Left ventricle myocardium superior (tissue), 1 donor: ENCODE measurements around the gene ITPR2. TPM values are rescaled to one million over a fixed set of nuclear protein-coding genes. Genes with fewer than 3 reads are reported as not detected.
A peak's percentile ranks its signal among the peaks of the same experiment; 100 is the strongest.

ENCODE experiments used
- ATAC-seq: fragments of 200-7000 bp; cut with Tn5 transposase; one replicate; pipeline ENCODE4 v1.9.1; 2020; ENCODE audit warnings: mild to moderate bottlenecking, moderate library complexity
- DNase-seq: peaks from one replicate; pipeline ENCODE4 v3.0.0-alpha.2; 2020
- intact Hi-C: fragments of 100-400 bp; cut with micrococcal nuclease; formaldehyde crosslinking; loops from one replicate; pipeline ENCODE4 v1.11.0; 2022
- total RNA-seq: library from RNA; stranded (reverse); fragmentation: NEBNext Ultra II Directional; extraction: Animal tissue kit (Norgen Biotek cat#: 25700); gene quantifications from one replicate; pipeline ENCODE4 v1.2.1, GENCODE V29; 2021
- donor health status: DM: no; HTN: yes; CAD: no; lungs with severe emphysema.

Gene ITPR2
- total RNA-seq, 1 donor from 2014 or later: 10.5 TPM

DNA sequence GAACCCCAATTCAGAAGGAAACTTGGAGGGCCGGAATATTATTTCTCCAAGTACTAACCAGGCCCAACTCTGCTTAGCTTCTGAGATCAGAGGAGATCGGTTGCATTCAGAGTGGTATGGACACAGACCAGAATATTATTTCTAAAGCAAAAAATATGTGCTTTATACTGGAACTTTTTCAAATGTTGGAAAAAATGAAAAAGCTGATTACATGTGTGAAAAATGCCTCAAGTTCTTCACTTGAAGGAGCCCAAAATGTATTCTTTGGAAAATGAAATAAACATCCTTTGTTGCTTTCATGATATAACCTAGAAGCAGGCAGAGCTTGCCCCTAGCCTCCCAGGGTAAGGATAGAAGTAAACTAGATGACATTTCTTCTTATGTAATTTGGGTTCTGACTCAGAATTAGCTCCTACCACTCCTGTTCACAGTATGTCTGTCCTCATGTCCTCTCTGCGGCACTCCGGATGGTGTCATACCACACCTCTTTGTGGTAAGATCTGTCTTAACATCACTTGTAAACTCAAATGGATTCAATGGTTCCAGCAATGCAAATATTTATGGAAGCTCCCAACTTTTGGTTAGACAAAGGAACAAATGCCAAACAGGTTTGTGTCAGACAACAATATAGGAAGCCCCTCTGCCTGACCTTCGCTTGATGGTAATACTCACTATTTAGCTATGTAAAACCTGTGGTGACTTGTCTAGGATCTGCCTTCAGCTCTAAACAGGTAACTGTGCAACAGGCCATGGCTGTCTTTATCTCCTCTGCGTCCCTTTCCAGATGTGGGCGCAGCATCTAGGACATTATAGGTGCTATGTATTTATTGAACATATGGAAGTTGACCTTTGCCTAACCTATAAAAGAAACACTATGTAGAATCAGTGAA lies 459.1 kb downstream of the ITPR2 start:
- ATAC-seq: no peak
- DNase-seq: no peak
- intact Hi-C loops: no loop called here

DNA sequence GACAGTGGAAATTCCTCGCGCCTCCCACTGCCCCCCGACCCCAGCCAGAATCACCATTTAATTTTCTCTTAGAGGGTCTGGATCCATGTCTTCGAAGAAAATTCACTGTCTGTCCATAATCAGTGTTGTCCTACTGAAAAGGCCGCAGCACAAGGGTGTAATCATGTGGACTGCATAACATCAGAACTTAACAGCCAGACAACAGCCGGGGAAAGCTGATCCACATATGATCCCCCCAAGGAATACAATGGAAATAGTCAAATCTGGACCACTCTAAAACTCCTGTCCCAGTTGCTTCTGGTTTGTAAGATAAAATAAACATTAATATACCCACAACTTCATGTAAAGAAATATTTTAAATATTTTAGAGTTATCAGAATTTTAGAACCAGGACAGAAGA lies 460.1 kb downstream of the ITPR2 start:
- intact Hi-C loops: no loop called here
- ATAC-seq: no peak
- no peak for DNase-seq

DNA sequence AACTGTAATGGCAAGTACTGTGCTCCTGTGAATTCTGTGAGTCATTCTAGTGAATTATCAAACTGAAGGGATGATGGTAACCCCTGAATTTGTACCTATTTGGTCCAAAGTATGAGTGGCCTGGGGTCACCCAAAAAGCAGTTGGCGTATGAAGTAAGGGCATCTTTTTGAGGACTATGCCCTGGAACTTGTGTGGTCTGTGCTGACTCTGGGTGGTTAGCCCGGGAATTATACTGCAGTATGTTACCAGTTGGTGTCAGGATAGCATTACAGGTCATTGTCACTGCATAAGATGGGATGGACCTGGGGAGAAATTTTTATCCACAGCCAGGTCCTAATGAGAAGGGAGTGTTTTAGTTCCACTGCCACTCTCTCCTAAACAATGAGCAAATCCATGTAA lies 462.9 kb downstream of the ITPR2 start:
- DNase-seq (no peak), ATAC-seq (no peak)
- intact Hi-C loops: no loop called here

DNA sequence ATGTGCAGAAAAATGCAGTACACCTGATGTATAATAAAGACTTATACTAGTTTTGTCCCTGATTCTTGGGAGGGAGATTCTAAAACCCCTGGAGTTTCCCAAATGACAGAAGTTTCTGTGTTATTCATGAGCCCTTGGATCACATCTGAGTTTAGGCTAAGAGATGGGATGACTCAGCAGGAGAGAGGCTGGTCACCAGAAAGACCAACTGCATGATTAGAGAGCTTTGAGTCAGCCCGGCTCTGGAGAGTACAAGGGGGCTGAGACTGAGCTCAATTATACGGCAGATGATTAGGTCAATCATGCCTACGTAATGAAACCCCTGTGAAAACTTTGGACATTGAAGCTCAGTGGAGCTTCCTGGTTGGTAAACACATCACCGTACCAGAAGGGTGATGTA lies 463.4 kb downstream of the ITPR2 start:
- DNase-seq (no peak), ATAC-seq (peak; percentile 30)

DNA sequence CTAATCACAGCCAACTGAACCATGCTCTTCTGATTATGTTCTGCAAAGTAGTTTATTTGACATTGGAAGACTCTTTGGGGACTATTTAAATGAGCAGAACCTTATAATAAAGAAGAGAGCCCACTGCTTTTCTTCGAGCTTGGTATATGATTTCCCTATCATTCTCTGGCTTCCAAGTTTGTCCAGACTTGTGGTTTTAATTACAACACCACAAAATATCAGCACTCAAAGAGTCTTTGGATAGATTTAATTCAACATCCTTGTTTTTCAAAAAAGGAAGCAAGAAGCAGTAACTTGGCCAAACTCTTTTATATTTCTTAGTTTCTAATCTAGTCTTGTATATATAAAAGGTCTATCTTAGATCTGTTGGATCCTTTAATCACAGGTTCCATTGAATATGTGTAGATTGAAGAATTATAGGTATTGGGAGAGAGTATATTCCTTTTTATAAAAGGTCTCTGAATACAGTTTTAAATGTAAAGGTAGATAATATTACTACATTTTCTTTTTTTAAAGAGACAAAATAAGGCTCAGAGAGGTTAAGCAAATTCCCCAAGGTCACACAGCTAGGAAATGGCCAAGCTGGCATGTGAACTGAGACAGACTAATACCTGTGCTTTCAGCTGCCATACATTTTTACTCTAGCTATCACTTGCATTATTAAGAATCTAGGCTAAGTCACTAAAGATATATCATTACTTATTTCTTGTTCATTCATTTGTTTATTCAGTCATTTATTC lies 464.8 kb downstream of the ITPR2 start:
- no peak for DNase-seq
- ATAC-seq: no peak
- intact Hi-C loops: no loop called here

More for the DNA sequence above, 463.4 kb downstream of the ITPR2 start:
- intact Hi-C loops: no loop called here

DNA sequence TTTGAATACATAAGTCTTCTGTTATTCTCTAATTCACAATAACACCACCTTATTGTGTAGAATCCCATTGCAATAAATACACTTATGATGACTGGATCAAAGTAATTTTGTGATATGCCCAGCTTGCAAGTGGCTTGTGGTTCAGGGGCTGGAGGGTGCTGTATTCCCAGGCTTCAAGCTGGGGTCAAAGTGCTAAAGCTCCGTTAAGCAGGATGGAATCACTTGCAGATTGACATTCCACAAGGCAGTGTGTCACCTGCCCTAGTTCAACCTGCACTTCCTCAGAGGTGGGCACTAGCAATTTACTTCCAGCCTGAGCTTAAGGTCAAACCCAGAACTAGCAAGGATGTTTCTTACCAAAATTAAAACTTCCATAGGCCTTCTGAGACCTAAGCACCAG lies 471.0 kb downstream of the ITPR2 start:
- ATAC-seq (no peak), DNase-seq (no peak)
- intact Hi-C loops: no loop called here

DNA sequence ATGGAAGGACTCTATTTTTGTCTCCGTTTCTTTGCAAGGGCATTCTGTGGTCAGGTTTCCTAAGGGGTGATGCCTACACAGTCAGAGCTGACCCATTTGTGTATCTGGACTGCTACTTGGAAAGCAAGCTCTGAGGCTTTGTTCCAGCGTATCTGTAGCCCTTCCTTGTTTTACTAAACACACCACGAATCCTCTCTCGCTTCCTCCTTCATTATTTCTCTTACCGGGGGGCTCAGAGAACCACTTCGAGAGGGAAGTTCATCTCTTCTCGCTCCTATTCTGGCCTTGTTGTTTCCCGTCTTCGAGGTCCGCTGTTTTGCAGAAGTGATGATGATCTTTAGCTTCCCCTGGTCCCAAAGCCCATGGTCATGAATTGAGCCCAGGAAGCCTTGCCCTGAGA lies 472.9 kb downstream of the ITPR2 start:
- intact Hi-C loops: no loop called here
- ATAC-seq: peak; percentile 38
- DNase-seq: no peak

DNA sequence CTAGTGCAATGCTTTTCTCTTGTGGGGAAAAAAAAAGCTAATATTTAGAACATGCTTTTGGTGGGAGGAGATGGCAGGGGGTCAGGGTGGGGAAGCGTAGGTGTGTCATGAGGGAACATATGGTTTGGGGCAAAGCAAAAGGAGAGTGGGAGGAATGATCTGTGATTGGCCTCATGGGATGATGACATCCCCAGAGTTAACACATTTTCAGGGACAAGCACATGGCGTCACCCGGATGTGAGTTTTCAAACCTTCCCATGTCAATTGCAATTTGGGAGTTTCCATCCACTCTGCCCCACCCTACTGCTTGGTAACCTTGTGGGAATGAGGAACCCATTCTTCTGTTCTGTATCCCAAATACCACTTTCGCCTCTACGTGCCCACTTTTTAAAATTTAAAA lies 473.4 kb downstream of the ITPR2 start:
- ATAC-seq: no peak
- intact Hi-C loops: no loop called here

DNA sequence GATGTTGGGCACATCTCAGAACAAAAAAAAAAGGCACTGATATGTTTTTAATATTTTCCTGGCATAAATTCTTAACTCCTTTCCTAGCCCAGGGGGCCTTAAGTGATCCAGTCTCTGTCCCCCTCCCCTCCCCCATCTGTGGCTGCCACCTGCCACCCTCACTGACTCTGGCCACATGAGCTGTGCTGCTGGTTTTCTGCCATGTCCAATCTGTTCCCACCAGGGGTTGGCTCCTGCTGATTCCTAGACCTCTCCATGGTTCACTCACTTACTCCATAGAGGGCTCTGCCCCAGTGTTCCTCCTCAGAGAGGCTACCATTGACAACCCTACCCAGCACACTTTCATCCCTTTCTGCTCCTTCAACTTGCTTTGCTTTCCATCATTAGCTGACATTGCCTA lies 474.3 kb downstream of the ITPR2 start:
- ATAC-seq: no peak
- intact Hi-C loops: no loop called here
- no peak for DNase-seq

More for the DNA sequence above, 473.4 kb downstream of the ITPR2 start:
- DNase-seq: no peak

DNA sequence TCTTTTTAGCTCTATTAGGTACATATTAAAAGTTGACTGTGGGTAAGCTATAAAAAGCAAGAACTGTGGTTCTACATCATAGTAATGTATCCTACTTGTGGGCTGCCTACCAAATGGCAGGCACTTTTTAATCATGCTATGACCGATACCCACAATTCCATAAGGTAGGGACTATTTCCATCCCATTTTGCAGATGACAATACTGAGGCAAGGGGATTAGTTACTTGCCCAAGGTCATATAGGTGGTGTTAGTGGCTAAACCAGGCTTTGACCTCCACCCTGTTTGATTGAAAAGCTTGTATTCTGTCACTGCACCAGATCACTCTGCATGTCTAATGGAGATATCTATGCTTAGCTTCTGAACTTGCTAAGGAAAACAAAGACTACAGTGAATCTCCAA lies 485.7 kb downstream of the ITPR2 start:
- no peak for ATAC-seq

DNA sequence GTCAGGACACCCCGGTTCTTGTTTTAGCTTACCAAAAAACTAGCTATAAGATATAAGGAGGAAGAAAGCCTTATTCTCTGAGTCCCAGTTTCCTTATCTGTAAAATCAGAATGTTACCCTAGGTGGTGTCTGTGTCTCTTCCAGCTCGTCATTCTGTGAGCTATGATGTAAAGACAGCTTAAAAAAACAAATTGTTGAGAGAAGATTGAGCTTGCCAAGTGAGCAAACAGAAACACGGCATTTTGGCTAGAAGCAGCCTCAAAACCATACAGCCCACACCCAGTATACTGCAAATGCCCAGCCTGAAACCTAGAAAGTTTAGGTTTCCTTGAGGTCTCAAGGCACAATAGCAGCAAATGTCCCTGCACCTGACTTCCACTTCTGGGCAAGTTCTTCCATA lies 486.3 kb downstream of the ITPR2 start:
- DNase-seq (no peak), ATAC-seq (no peak)
- intact Hi-C loops: no loop called here

More for the DNA sequence above, 485.7 kb downstream of the ITPR2 start:
- intact Hi-C loops: no loop called here
- DNase-seq: no peak

DNA sequence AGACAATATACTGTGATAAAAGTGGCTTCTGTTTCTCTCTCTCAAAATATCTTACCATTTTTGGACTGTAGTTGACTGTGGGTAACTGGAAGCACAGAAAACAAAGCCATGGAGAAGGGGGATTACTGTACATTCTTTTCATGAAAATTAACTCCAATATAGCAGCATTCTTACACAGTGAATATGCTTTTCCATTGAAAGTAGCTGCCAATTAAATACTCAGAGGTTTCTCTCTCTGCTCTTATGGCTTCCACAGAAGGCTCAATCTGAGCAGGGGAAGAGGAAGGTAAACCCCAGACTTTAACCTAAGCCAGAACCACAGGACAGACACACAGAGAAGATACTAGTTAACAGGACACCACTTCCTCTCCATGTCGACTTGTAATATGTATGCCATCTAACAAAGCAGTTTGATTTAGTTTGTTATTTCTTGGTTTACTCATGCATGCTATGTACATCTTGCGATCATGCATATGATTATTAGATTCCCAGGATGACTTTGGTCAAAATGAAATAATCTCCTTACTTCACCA lies 487.5 kb downstream of the ITPR2 start:
- intact Hi-C loops: no loop called here
- no peak for ATAC-seq
- no peak for DNase-seq

DNA sequence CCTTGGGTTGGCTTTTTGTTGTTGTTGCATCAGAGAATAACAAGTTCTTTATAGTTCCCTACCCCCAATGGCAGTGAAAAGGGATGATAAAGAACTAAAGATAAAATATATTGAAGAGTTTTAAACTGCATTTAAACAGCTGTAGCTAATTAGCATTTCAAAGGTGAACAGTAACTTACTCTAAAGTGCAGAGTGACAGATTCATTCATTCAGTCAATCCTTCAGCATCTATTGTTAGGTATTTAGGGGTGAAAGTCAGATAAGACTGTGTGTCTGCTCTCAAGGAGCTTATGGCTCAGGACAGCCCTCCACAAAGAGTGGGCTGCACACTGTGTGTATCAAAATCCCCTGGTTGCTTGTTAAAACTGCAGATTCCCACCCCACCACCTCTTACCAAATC lies 491.5 kb downstream of the ITPR2 start:
- intact Hi-C loops: no loop called here
- DNase-seq (no peak), ATAC-seq (no peak)

DNA sequence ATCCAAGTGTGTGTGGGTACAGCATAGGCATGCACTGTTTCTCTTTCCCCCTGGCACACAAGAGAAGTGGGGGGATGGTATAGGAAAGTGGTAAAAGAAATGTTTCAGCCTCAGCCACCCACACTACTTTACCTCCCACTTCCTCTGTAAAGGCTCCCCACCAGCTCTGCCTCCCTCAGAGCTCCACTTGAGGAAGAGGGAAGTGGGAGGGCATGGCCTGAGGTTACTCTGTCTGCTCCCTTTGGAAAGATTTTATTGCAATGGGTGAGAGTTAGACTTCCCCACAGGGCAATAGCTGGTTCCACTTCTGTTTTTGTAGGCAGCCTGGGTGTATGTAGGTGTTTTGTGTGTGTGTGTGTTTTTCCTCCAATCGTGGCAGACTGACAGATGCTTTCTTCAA lies 492.3 kb downstream of the ITPR2 start:
- intact Hi-C loops: no loop called here
- DNase-seq (no peak), ATAC-seq (peak; percentile 80)

DNA sequence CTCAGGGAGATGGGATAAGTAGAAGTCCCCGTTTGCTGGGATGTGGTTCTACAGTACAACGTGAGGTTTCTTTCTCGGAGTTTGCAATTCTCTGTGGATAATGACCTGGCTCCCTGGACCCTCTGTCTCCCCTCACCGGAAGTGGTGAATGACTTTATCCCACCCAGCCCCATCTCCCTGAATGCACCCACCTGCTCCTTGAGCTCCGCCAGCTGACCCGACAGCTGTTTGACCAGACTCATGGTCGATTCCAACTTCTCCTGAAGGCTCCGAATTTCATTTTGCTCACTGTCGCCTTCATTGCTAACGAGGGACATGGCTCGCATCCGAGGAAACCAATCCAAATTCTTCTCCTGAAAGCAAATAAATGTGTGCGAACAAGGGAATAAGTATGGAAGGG lies 493.0 kb downstream of the ITPR2 start:
- DNase-seq (no peak), ATAC-seq (no peak)
- intact Hi-C loops: no loop called here

DNA sequence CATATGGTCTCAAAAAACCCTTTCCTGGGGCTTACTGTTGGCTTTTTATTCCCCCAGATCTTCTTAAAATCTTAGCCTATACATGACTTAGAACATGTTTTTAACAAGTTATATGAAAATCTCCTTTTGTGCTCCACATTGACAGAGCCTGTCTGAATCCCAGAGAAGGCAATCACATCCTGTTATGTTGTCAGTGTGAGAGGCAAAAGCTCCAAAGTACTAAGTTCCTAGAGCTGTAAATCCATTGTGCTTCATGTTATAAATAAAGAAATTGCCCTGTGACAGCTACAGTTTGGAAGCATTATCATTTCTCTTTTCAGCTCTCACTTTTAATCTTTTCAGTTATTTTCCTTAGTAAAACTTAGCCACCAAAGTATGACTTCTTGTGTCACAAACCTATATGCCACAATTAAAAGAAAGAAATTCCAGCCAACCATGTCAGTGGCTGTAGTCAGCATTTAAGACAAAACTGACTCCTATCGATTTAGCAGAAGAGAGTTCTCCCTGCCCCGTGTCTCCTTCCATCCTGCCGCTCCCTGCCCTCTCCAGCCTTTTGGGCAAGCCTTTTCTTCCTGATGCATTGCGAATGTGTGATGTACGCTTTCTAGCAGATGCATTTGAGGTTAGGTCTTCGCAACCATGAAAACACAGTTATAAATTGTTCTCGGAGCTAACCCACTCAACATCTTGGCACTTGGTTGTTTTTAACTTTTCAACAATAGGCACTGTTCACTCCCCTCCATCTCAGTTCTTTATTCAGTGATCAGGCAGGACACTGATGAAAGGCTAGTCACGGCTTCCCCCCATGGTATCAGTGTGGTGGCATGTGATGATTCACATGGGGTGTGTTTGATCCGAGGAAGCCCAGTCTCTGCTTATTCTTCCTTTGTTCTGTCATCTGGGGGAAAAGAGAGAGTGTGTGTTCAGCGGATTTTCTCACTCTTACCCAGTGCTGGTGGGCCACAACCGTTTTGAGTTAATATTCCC lies 494.1 kb downstream of the ITPR2 start:
- DNase-seq (no peak), ATAC-seq (no peak)
- intact Hi-C loops: no loop called here

DNA sequence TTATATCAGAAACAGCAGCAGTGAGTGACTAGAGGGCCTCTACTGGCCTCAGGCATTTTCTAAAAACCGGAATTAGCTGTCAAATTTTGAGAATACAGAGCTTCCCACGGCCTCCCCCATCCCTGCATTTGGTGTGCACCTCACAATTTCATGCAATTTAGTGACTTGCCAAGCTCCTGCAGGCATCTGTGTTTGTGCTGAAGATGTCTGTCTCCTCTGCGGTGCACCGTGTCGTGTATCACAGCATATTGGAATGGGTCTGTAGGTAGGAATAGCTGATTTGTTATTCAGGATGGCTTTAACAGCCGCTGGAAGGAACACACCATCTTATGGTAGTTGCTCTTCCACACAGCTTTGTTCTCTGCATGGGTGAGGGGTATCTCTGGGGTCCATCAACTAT lies 497.3 kb downstream of the ITPR2 start:
- ATAC-seq: no peak
- intact Hi-C loops: no loop called here
- no peak for DNase-seq

DNA sequence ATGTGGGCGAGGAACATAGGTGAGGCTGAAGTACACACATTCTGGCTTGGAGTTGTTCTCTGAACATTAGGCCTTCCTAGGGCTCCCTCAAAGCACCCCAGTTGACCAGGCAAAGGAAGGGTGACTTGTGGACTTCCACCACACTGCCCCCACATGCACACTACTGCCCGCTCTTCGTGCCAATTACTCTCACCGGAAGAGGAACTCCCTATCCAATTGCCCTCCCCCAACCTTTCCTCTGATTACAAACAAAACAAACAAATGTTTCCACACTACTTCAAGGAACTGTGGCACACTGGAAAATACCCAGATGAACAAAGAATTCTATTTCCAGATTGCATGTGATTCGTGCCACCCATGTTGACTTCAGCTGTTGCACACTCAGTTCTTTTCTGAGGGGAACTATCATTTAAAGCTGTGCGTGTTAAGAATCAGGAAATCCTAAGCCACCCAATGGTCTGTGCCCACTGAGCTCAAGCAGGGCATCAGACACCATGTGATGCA lies 498.3 kb downstream of the ITPR2 start:
- intact Hi-C loops: no loop called here
- ATAC-seq (peak; percentile 76), DNase-seq (no peak)

DNA sequence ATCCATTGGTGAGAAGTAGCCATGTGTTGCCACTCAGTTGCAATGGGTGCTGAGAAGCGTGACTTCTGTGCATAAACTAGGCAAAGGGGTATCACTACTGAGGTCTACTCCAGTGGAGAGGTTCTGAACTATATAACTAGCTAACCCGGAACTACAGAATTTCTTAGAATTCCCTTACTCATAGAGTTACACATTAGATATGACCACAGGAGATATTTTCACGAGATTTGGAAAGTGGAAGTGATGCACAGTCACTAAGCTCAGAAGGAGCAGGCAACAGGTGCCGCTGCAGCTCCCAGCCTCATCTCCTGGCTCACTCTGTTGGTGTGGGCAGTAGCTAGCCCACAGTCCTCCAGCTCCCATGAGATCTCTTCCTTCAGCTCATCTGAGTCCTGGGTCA lies 501.0 kb downstream of the ITPR2 start:
- intact Hi-C loops: no loop called here
- no peak for DNase-seq
- ATAC-seq: no peak
